Retinal pigment epithelial cell (primary cell): Measurements from ENCODE around the gene KBTBD12.

Experiments
- DNase-seq: peaks from one replicate; pipeline ENCODE4 v3.0.0-alpha.2; 2010; ENCODE audit warnings: low read depth
- H3K4me3 ChIP-seq: 2 replicates; pipeline ENCODE4 v1.5.1; 2011; ENCODE audit warnings: mild to moderate bottlenecking, low read length, control low read depth, moderate library complexity
- TF ChIP-seq, protein P1 (sequence below): conservative IDR thresholded peaks from 2 replicates; pipeline ENCODE4 v1.5.1; 2011; ENCODE audit warnings: low read depth, low read length, control low read depth, inconsistent platforms

Gene KBTBD12

GRCh38 chr3:127997961-127998360 is 82.9 kb downstream of the KBTBD12 start:
- DNase-seq: no peak
- TF ChIP-seq, protein P1, sequence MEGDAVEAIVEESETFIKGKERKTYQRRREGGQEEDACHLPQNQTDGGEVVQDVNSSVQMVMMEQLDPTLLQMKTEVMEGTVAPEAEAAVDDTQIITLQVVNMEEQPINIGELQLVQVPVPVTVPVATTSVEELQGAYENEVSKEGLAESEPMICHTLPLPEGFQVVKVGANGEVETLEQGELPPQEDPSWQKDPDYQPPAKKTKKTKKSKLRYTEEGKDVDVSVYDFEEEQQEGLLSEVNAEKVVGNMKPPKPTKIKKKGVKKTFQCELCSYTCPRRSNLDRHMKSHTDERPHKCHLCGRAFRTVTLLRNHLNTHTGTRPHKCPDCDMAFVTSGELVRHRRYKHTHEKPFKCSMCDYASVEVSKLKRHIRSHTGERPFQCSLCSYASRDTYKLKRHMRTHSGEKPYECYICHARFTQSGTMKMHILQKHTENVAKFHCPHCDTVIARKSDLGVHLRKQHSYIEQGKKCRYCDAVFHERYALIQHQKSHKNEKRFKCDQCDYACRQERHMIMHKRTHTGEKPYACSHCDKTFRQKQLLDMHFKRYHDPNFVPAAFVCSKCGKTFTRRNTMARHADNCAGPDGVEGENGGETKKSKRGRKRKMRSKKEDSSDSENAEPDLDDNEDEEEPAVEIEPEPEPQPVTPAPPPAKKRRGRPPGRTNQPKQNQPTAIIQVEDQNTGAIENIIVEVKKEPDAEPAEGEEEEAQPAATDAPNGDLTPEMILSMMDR: no peak
- no peak overlapping the region for H3K4me3 ChIP-seq

DNA sequence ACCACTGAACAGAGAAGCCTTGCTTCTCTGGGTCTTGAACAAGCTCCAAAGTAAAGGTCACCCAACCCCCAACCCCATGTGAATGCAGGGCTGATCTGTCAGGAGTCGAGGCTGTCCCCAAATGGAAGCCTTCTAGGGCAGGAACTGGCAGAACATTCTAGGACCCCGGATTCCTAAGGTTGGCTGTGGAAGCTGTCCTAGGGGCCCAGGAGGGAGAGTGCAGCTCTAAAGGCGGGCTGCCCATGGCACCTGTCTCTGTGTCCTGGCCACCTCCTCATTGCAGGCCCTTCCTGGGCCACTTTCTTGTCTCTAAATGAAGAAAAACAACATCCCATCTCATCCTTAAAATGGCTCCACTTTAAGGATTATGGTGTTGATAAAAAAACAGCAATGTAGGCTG is 83.6 kb downstream of the KBTBD12 start:
- H3K4me3 ChIP-seq: no peak overlapping the region
- no peak for DNase-seq
- TF ChIP-seq, protein P1: no peak

- TF ChIP-seq, protein P1: no peak
- no peak overlapping the region for H3K4me3 ChIP-seq
- DNase-seq: no peak
These were observed 84.6 kb downstream of the KBTBD12 start for GRCh38 chr3:127999509-128000106.

- DNase-seq: no peak
- TF ChIP-seq, protein P1: no peak
- H3K4me3 ChIP-seq: no peak overlapping the region
These were observed 86.5 kb downstream of the KBTBD12 start for GRCh38 chr3:128001576-128001975.

GRCh38 chr3:128004661-128005060 is 89.6 kb downstream of the KBTBD12 start:
- TF ChIP-seq, protein P1: no peak
- H3K4me3 ChIP-seq: no peak overlapping the region
- DNase-seq: no peak

DNA sequence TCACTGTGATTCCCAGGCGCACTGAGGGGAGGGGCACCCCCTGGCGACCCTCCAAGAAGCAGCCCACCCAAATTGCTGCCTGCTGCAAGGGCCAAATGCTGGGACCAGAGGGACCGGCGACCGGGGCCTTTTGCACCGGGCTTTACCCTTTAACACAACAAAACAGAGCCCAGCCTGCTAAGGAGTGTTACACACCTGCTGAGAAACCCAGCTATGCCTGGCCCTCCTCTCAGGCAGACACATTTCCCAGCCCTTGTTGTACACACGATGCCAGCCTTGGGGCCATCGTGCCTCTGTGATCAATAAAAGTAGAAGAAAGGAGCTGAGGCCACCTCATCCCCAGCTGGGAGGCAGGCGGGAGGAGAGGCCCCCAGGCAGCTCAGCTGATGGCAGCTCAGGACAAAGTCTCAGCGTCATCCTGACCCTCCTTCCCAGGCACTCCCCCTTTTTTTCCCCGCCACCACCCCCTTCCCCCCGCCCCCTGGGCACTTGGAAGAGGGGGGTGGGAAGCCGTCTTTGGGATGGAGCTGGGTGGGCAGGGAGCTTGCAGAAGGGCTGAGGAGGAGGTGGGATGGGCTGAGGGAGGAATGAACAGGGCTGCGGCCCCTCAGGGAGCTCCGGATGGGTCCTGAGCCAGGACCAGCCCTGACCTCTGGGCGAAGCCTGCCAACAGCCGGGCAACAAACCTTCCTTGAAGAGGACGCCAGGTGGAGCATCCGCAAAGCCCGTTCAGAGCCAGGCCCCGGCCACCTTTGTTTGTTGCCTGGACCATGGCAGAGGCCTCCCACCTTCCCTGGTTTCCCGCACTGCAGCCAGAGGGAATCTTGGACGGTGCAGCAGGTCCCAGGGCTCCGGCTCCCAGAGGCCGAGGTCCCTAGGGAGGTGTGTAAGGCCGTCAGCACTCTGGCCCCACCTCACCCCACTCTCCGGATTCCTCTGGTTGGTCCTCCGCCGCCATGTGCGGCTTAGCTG is 91.3 kb downstream of the KBTBD12 start:
- TF ChIP-seq, protein P1: no peak
- no peak overlapping the region for H3K4me3 ChIP-seq
- no peak for DNase-seq
